Suprapubic skin (tissue), 4 donors: Measurements from ENCODE around the gene VKORC1L1.
"Not testable (repeated sequence)": the region's sequence is repeated elsewhere in the genome, so short reads cannot be mapped to it uniquely, and the experiment has no call there.

Experiments used
- EP300 ChIP-seq: sonication (generic); formaldehyde crosslinking; IDR thresholded peaks from one replicate; pipeline ENCODE4 v1.6.1; 2017; ENCODE audit warnings: antibody characterized with exemption
- POLR2AphosphoS5 ChIP-seq, 3 donors: sonication (generic); formaldehyde crosslinking; IDR thresholded peaks; one replicate each; pipeline ENCODE4 v1.6.1; 2017; ENCODE audit warnings: antibody characterized with exemption in 3 of 3
- TF ChIP-seq, protein P1 (sequence below), 2 donors: fragments of 200-600 bp in 1 of 2; fragments of 450-650 bp in 1 of 2; sonication (generic) in 1 of 2; IDR thresholded peaks; one replicate each; pipeline ENCODE4 v1.5.1; 2016 to 2019; ENCODE audit warnings: antibody characterized with exemption in 2 of 2, mild to moderate bottlenecking in 1 of 2, moderate library complexity in 1 of 2

DNA sequence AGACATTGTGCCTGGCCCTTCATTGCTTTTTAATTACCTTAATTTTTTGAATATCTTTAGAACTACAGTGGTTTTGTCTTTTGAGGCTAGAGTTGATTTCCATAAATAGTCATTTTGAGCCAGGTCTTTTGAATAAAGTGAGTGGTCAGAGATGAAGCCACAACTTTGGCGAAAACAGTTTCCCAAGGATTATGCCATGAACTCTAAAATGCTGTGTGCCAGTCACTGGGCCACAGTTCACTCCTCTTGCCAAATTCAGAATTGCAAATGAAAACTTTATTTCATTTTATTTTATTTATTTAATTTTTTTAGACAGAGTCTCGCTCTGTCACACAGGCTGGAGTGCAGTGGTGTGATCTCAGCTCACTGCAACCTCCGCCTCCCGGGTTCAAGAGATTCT, 14.2 kb upstream of the VKORC1L1 start:
- TF ChIP-seq, protein P1, sequence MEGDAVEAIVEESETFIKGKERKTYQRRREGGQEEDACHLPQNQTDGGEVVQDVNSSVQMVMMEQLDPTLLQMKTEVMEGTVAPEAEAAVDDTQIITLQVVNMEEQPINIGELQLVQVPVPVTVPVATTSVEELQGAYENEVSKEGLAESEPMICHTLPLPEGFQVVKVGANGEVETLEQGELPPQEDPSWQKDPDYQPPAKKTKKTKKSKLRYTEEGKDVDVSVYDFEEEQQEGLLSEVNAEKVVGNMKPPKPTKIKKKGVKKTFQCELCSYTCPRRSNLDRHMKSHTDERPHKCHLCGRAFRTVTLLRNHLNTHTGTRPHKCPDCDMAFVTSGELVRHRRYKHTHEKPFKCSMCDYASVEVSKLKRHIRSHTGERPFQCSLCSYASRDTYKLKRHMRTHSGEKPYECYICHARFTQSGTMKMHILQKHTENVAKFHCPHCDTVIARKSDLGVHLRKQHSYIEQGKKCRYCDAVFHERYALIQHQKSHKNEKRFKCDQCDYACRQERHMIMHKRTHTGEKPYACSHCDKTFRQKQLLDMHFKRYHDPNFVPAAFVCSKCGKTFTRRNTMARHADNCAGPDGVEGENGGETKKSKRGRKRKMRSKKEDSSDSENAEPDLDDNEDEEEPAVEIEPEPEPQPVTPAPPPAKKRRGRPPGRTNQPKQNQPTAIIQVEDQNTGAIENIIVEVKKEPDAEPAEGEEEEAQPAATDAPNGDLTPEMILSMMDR (IDR thresholded peaks at IDR 0.05): not testable (repeated sequence)
- TF ChIP-seq EP300; POLR2AphosphoS5 (IDR thresholded peaks at IDR 0.05): not testable (repeated sequence)
